ENCODE results near the gene NONO. TPM values are rescaled to one million over a fixed set of nuclear protein-coding genes. Genes with fewer than 3 reads are reported as not detected.

The NONO gene, protein sequence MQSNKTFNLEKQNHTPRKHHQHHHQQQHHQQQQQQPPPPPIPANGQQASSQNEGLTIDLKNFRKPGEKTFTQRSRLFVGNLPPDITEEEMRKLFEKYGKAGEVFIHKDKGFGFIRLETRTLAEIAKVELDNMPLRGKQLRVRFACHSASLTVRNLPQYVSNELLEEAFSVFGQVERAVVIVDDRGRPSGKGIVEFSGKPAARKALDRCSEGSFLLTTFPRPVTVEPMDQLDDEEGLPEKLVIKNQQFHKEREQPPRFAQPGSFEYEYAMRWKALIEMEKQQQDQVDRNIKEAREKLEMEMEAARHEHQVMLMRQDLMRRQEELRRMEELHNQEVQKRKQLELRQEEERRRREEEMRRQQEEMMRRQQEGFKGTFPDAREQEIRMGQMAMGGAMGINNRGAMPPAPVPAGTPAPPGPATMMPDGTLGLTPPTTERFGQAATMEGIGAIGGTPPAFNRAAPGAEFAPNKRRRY
- total RNA-seq, result 100 to 1,000 TPM in 2 of 6 experiments, 10 to 100 TPM in 4; 92.9 to 113 (median 98.4) TPM
- long read RNA-seq, transcript NONO-202 (11 exons, 2,606 nt), result minor isoform, 6 of 33 reads
- long read RNA-seq, transcript NONO-201 (12 exons, 2,713 nt), result major isoform, 17 of 33 reads
- long read RNA-seq, partial matches to known transcripts, result 3 of 33 reads
- long read RNA-seq, other reads (novel, unspliced or antisense), result 6 of 33 reads

DNA sequence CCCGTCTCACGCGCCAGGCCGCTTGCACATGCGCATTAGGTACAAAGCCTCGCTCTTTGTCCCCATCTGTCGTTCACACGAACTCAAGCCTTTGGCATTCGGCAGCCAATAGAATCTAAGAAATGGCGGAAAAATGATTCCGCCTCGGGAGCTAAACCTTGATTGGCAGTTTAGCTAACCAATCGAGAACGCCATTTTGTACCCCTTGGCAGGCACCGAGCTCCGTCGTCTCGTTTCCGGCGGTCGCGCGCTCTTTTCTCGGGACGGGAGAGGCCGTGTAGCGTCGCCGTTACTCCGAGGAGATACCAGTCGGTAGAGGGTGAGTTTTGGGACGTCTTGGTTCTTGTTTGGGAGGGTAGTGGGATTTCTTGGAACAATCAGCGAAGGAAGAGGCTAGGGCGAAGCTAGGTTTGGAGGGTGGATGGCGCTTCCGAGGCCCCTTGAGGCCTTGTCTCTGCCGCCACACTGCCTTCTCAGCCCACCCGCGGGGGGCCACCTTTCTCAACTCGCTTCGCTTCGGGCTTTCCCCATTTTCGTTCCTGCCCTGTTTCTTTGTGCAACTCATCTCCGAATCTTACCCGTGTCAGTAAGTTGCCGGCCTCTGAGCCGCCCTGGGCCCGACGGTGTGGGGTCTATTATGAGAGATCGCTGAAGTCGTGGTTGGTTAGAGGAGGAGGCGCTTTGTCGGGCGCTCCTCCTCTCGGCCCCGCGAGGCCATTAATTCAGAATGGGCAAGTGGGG lies at the start of gene NONO:
NONO (plus strand) TSS at position 233 of the 741 bp plus-strand sequence. CDS start 7,003 bp downstream, outside the sequence.
- intact Hi-C loops (cut with DNase I), result no loop called here
- Histone ChIP-seq H3K36me3 (no peaks in the 10 kb centered on the region), H3K27me3 (no peaks in the 10 kb centered on the region), H3K9me3 (no peaks in the 10 kb centered on the region), H3K27ac (peak within 1 kb of the TSS; percentile 83 to 85 (median 84)), H3K4me3 (peak within 1 kb of the TSS; percentile 45 to 70 (median 70)), H3K4me1 (no peaks in the 10 kb centered on the region)
- DNase-seq (peak; percentile 79 to 90 (median 81)), ATAC-seq (peak; percentile 91 to 94 (median 92))
- peak; percentile 74 for TF ChIP-seq POLR2A (IDR thresholded peaks at IDR 0.05)
- TF ChIP-seq, protein P1, sequence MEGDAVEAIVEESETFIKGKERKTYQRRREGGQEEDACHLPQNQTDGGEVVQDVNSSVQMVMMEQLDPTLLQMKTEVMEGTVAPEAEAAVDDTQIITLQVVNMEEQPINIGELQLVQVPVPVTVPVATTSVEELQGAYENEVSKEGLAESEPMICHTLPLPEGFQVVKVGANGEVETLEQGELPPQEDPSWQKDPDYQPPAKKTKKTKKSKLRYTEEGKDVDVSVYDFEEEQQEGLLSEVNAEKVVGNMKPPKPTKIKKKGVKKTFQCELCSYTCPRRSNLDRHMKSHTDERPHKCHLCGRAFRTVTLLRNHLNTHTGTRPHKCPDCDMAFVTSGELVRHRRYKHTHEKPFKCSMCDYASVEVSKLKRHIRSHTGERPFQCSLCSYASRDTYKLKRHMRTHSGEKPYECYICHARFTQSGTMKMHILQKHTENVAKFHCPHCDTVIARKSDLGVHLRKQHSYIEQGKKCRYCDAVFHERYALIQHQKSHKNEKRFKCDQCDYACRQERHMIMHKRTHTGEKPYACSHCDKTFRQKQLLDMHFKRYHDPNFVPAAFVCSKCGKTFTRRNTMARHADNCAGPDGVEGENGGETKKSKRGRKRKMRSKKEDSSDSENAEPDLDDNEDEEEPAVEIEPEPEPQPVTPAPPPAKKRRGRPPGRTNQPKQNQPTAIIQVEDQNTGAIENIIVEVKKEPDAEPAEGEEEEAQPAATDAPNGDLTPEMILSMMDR (IDR thresholded peaks at IDR 0.05), result peak in 1 of 4 donors; percentile 4
- 35% methylated on average over 55 of the region's 57 CpGs for WGBS (ENCODE audit: insufficient coverage, low coverage, low lambda C conversion rate, missing lambda C conversion rate)

DNA sequence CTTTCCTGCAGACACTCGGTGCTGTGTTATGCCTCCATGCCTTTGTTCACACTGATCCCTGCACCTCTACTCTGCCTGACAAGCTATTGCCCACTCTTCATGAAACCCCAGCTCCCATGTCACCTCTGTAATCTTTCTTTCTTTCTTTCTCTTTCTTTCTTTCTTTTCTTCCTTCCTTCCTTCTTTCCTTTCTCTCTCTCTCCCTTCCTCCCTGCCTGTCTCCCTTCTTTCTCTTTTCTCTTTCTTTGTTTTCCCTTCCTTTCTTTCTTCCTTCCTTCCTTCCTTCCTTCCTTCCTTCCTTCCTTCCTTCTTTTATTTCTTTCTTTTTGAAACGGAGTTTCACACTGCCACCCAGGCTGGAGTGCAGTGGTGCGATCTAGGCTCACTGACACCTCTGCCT lies 48.0 kb upstream of the NONO start:
- DNase-seq (no peak), ATAC-seq (no peak)
- no peak for TF ChIP-seq POLR2A (IDR thresholded peaks at IDR 0.05)
- TF ChIP-seq, protein P1 (IDR thresholded peaks at IDR 0.05), result no peak
- Histone ChIP-seq H3K4me3 (no peak overlapping the region), H3K9me3 (no peaks in the 10 kb centered on the region), H3K27ac (no peak overlapping the region), H3K36me3 (no peaks in the 10 kb centered on the region), H3K27me3 (no peaks in the 10 kb centered on the region), H3K4me1 (peaks cover 0 to 9% (median 0%) of the 10 kb centered on the region in 4 donors)
- WGBS (ENCODE audit: insufficient coverage, low coverage, low lambda C conversion rate, missing lambda C conversion rate), result 30% methylated on average over 1 of the region's 3 CpGs
- intact Hi-C loops (cut with DNase I), result no loop called here

DNA sequence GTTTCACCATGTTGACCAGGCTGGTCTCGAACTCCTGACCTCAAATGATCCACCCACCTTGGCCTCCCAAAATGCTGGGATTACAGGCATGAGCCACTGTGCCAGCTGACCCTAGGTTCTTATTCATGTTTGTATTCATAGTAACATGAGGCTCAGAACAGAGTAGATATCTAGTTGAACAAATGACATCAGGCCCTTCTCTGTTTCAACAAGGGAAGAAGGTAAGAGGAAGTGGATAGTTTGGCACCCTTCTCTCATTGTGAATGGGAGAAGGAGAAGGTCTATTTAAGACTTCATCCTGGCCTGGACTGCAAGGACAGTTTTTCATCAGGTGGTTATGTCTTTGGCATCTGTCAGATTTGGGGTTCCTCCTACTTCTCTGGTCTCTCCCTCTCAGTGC lies 46.6 kb upstream of the NONO start:
- intact Hi-C loops (cut with DNase I), result no loop called here
- Histone ChIP-seq H3K4me1 (peaks cover 0 to 9% (median 0%) of the 10 kb centered on the region in 4 donors), H3K36me3 (no peaks in the 10 kb centered on the region), H3K27ac (no peak overlapping the region), H3K9me3 (no peaks in the 10 kb centered on the region), H3K4me3 (no peak overlapping the region), H3K27me3 (no peaks in the 10 kb centered on the region)
- TF ChIP-seq, protein P1 (IDR thresholded peaks at IDR 0.05), result no peak
- no peak for TF ChIP-seq POLR2A (IDR thresholded peaks at IDR 0.05)
- DNase-seq (no peak), ATAC-seq (no peak)
- WGBS (ENCODE audit: insufficient coverage, low coverage, low lambda C conversion rate, missing lambda C conversion rate), result 71% methylated on average over 1 of the region's 1 CpG

DNA sequence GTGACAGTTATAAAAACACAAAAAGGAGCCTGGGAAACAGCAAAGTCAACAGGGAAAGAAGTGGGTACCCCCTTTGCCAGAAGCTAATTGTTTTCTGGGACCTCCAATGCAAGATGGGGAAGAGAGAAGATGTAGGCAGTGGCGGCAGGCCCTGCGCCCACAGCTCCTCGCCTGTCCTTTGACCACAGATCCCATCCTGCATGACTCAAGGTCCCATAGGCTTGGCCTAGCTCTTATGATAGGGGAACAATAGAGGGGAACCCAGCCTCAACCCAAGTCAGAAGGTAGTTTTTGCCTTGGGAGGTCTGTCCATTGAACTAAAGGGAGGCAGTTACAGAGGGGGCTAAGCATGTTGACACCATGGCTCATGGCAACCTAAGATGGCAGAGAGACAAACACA lies 43.7 kb upstream of the NONO start:
- whole genome bisulfite sequencing (ENCODE audit: insufficient coverage, low coverage, low lambda C conversion rate, missing lambda C conversion rate), result no CpG with 5 or more reads among the region's 3 CpGs
- no peak for TF ChIP-seq POLR2A (IDR thresholded peaks at IDR 0.05)
- TF ChIP-seq, protein P1 (IDR thresholded peaks at IDR 0.05), result no peak

More for the DNA sequence above, 43.7 kb upstream of the NONO start:
- no peak overlapping the region for H3K4me3 ChIP-seq
- H3K27ac ChIP-seq, result no peak overlapping the region
- intact Hi-C loops (cut with DNase I), result no loop called here
- ATAC-seq, result no peak
- no peaks in the 10 kb centered on the region for H3K27me3 ChIP-seq
- peaks cover 0 to 14% (median 1%) of the 10 kb centered on the region in 4 donors for H3K36me3 ChIP-seq
- no peak for DNase-seq
- no peaks in the 10 kb centered on the region for H3K9me3 ChIP-seq
- no peaks in the 10 kb centered on the region for H3K4me1 ChIP-seq

Data from right lobe of liver (tissue), 6 donors.